ENCODE results near the gene POU2AF2.
"Not testable (repeated sequence)": the region's sequence is repeated elsewhere in the genome, so short reads cannot be mapped to it uniquely, and the experiment has no call there.

Gene POU2AF2

GRCh38 chr11:111259896-111260295, 14.4 kb downstream of the POU2AF2 start:
- DNase-seq = no peak

GRCh38 chr11:111260811-111261210, 15.3 kb downstream of the POU2AF2 start:
- DNase-seq = no peak

GRCh38 chr11:111264646-111265045, 19.1 kb downstream of the POU2AF2 start:
- DNase-seq = no peak

GRCh38 chr11:111265421-111265820, 19.9 kb downstream of the POU2AF2 start:
- DNase-seq = no peak

GRCh38 chr11:111268303-111268702, 22.8 kb downstream of the POU2AF2 start:
- not testable (repeated sequence) for DNase-seq

GRCh38 chr11:111269146-111269868, 23.8 kb downstream of the POU2AF2 start:
- no peak for DNase-seq

- no peak for DNase-seq
Measured at GRCh38 chr11:111272420-111272819, 26.9 kb downstream of the POU2AF2 start.

GRCh38 chr11:111282562-111283075, 37.1 kb downstream of the POU2AF2 start:
- DNase-seq = no peak

GRCh38 chr11:111283945-111284481, 38.5 kb downstream of the POU2AF2 start:
- no peak for DNase-seq

- DNase-seq = no peak
Measured at GRCh38 chr11:111285189-111286091, 39.9 kb downstream of the POU2AF2 start.

- no peak for DNase-seq
Measured at GRCh38 chr11:111291764-111292163, 46.2 kb downstream of the POU2AF2 start.

GRCh38 chr11:111292408-111292807, 46.9 kb downstream of the POU2AF2 start:
- not testable (repeated sequence) for DNase-seq

GRCh38 chr11:111296196-111296595, 50.7 kb downstream of the POU2AF2 start:
- DNase-seq = no peak

- no peak for DNase-seq
Measured at GRCh38 chr11:111297696-111298095, 52.2 kb downstream of the POU2AF2 start.

- DNase-seq = no peak
Measured at GRCh38 chr11:111298413-111299100, 53.0 kb downstream of the POU2AF2 start, which contains the start of gene POU2AF3. Gene POU2AF3, plus strand, starts transcription at chr11:111298546. Its CDS starts 36 bp downstream, at chr11:111298582.

GRCh38 chr11:111299101-111300026, 53.8 kb downstream of the POU2AF2 start:
- DNase-seq = no peak

- DNase-seq = no peak
Measured at GRCh38 chr11:111300569-111300968, 55.0 kb downstream of the POU2AF2 start.

GRCh38 chr11:111301004-111301841, 55.7 kb downstream of the POU2AF2 start:
- DNase-seq = no peak

GRCh38 chr11:111301842-111302118, 56.3 kb downstream of the POU2AF2 start:
- no peak for DNase-seq

GRCh38 chr11:111302298-111302697, 56.8 kb downstream of the POU2AF2 start:
- no peak for DNase-seq

- no peak for DNase-seq
Measured at GRCh38 chr11:111303461-111303860, 57.9 kb downstream of the POU2AF2 start.
